HG02678 (cell line): ENCODE data around the gene ACADSB.

ENCODE experiments used
- ATAC-seq: cut with Tn5 transposase; IDR thresholded peaks from one replicate; pipeline ENCODE4 v1.9.1; 2021; ENCODE audit warnings: mild to moderate bottlenecking, moderate library complexity; ENCODE audit not compliant: unreplicated experiment

Gene ACADSB

DNA sequence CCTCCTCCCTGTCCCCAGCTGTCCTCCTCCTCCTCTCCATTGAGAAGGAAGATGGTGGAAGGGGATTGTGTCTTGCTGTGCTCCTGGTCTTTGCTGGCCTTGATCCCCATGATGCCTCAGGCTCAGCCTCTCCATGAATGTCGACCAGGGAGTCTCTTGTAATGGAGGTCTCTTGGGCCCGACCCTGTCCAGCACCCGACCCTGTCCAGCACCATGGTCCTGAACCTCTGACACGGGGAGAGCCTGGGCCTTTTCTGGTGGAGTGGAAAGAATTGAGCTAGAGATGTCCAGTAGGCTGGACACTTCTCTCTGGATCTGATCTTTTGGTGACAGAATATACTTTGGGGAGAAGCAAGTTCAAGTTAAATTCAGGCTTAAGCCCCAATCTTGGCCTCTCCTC is 84.7 kb downstream of the ACADSB start:
- ATAC-seq, result no peak

DNA sequence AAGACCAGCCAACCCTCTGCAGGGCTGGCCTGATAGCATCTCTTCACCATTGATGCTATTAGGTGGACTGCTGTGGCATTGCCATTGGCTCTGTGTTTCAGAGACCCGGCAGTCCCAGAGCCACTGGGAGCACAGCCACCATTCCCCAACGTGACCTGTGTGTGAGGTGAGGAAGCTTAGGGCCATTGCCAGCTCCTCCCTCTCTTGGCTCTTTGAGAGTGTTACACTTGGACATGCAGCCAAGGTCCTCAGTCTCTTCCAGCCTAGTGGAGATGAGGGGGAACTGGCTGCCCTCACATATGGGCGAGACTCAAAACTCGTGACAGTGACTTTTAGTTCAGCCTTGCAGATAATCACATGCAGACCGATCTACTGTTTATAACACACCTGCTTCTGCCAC is 87.6 kb downstream of the ACADSB start:
- ATAC-seq, result no peak

DNA sequence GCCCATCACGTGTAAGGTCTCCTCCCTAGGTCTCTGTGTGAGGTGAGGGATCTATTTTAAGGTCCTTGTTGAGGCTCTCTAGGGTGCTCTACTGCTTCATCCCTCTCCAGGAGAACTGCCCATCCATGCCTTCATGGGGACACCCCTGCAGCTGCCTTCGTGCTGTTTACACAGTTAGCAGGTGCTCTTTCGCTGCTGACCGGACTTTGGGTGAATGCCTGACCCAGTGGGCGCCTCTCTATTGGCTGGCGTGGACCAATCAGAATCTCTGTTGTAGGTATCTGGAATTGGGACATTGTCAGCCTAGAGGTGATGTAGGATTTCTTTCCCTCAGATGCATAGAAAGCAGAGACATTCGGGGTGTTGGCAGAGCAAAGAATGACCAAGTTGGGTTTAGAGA is 88.2 kb downstream of the ACADSB start:
- ATAC-seq, result no peak

DNA sequence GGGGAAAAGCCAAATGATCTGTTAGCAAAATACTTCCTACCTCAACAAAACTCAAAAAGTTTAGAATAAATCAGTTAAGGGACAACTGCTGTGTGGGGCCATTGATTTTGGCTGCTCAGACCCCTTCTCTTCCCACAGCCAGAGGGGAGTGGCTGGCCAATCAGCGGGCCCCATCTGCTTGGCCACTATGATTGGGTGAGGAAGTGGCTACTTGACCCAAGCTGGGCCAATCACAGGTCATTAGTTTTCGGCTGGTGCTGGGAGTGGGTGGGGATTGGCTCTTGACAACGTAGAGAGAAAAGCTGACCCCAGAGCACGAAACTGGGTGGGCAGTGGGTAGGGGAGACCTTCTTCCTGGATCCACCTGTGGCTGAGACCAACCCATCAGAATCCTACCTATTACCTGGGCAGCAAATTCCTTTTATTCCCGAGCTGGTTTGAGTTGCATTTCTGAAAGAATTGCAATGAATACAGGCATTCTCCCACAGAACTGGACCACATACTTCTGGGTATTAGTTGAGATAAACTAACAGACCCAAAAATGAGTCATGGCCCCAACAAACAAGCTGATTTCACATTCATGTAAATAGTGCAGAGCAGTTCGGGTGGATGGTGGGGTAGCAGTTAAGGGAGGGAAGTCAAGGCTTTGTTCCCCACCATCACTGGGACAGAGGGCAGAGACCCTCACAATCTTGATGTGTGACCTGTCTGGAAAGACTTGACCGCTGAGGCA is 91.4 kb downstream of the ACADSB start:
- no peak for ATAC-seq

DNA sequence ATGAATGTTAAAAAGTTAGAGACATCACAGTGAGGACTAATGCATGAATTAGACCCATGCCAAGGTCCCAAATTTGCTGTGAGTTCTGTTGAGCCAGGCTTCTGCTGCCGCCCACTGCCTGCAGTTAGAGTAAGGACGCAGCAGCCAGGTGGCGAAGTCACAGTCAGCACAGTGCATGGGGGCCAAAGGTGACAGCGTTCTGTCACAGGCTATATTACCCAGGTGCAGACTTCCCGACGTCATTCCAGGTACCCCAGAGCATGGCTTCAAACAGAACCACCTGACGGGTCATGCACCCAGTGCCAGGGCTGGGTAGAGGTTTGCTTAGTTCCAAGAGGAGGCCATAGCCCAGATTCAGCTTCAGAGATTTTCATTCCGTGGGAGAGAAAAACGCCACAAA is 93.1 kb downstream of the ACADSB start:
- ATAC-seq, result no peak

DNA sequence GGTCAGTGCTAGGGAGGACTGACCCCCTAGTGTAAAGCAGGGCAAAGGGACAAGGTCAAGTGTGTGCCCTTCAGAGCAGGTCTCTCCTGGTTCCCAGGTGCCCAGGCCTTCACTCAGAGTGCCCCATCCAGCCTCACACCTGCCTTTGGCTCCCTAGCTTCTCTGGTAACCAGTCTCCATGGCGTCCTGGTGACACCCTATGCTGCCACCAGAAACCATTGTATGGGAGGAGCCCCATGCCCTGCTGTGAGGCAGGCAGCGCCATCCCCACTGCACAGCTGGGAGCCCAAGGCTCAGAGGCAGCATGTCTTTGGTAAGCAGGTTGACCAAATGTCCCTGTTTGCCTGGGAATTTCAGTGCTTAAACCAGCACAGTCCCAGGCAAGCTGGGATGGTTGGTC is 93.9 kb downstream of the ACADSB start:
- no peak for ATAC-seq

DNA sequence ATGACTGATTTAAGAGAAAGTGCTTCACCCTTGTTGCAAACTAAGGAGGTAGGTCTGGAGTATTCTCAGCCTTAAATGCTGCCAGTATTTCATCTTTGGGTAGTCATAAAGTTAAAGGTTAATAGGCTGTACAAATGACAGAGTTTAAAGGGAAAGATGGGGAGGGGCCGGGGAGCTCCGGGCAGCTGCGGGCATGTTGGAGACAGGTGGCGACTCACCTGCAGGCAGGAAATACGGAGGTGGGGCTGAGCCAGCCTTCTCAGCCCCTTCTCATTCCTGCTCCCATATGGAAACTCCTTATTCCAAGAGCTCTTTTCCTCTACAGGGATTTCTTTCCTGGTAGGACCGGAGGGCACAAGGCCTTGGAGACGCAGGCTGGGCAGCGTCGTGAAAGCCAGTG is 95.1 kb downstream of the ACADSB start:
- no peak for ATAC-seq
